HEK293 (cell line): Measurements from ENCODE around the gene PRKCE.

ENCODE experiments used
- CTCF ChIP-seq: fragments of 450-650 bp; formaldehyde crosslinking; IDR thresholded peaks from 2 replicates; pipeline ENCODE4 v1.5.1; 2016; ENCODE audit warnings: missing biosample characterization, missing genetic modification characterization
- TSHZ1 ChIP-seq: fragments of 450-650 bp; formaldehyde crosslinking; IDR thresholded peaks from 2 replicates; pipeline ENCODE4 v1.5.1; 2016; ENCODE audit warnings: missing biosample characterization, missing genetic modification characterization, borderline replicate concordance
- ZNF175 ChIP-seq: fragments of 450-650 bp; formaldehyde crosslinking; IDR thresholded peaks from 2 replicates; pipeline ENCODE4 v1.5.1; 2016; ENCODE audit warnings: missing biosample characterization, missing genetic modification characterization
- ZNF335 ChIP-seq: fragments of 450-650 bp; formaldehyde crosslinking; conservative IDR thresholded peaks from 2 replicates; pipeline ENCODE4 v1.5.1; 2016; ENCODE audit warnings: missing biosample characterization, missing genetic modification characterization
- ZNF37A ChIP-seq: fragments of 450-650 bp; IDR thresholded peaks from 2 replicates; pipeline ENCODE4 v1.5.1; 2018; ENCODE audit warnings: missing biosample characterization, missing genetic modification characterization
- ZNF530 ChIP-seq: fragments of 450-650 bp; formaldehyde crosslinking; IDR thresholded peaks from 2 replicates; pipeline ENCODE4 v1.5.1; 2016; ENCODE audit warnings: low read depth, missing biosample characterization, missing genetic modification characterization
- ZNF610 ChIP-seq: fragments of 450-650 bp; formaldehyde crosslinking; IDR thresholded peaks from 2 replicates; pipeline ENCODE4 v1.5.1; 2016; ENCODE audit warnings: missing biosample characterization, missing genetic modification characterization, borderline replicate concordance
- ZNF776 ChIP-seq: fragments of 450-650 bp; formaldehyde crosslinking; IDR thresholded peaks from 2 replicates; pipeline ENCODE4 v1.5.0; 2017; ENCODE audit warnings: missing biosample characterization, missing genetic modification characterization, borderline replicate concordance
- ZNF830 ChIP-seq: fragments of 450-650 bp; IDR thresholded peaks from 2 replicates; pipeline ENCODE4 v1.5.0; 2018; ENCODE audit warnings: missing biosample characterization, missing genetic modification characterization, low read depth, mild to moderate bottlenecking, moderate library complexity

GRCh38 chr2:45992021-45992740 is 340.7 kb downstream of the PRKCE start:
- TF ChIP-seq CTCF (tag by site-specific recombination) (no peak), ZNF530 (no peak), ZNF830 (tag by site-specific recombination) (no peak), TSHZ1 (tag by site-specific recombination) (no peak), ZNF335 (tag by site-specific recombination) (no peak), ZNF776 (tag by site-specific recombination) (no peak), ZNF175 (no peak), ZNF610 (tag by site-specific recombination) (no peak), ZNF37A (no peak)
